Measurements from ENCODE around the gene TRPC4AP. TPM values are rescaled to one million over a fixed set of nuclear protein-coding genes. Genes with fewer than 3 reads are reported as not detected.

The TRPC4AP gene
- total RNA-seq, 1 donor from 2014 or later: 54.1 TPM

- Histone ChIP-seq H3K27ac (no peak overlapping the region), H3K4me3 (no peak overlapping the region), H3K36me3 (peaks cover 0 to 1% of the 10 kb centered on the region in 2 donors), H3K27me3 (no peaks in the 10 kb centered on the region), H3K4me1 (no peaks in the 10 kb centered on the region), H3K9me3 (no peaks in the 10 kb centered on the region)
- intact Hi-C loops (cut with DNase I): no loop called here
- DNase-seq (ENCODE audit: low spot score in 2 of 2): no peak
- TF ChIP-seq, protein P1, sequence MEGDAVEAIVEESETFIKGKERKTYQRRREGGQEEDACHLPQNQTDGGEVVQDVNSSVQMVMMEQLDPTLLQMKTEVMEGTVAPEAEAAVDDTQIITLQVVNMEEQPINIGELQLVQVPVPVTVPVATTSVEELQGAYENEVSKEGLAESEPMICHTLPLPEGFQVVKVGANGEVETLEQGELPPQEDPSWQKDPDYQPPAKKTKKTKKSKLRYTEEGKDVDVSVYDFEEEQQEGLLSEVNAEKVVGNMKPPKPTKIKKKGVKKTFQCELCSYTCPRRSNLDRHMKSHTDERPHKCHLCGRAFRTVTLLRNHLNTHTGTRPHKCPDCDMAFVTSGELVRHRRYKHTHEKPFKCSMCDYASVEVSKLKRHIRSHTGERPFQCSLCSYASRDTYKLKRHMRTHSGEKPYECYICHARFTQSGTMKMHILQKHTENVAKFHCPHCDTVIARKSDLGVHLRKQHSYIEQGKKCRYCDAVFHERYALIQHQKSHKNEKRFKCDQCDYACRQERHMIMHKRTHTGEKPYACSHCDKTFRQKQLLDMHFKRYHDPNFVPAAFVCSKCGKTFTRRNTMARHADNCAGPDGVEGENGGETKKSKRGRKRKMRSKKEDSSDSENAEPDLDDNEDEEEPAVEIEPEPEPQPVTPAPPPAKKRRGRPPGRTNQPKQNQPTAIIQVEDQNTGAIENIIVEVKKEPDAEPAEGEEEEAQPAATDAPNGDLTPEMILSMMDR (IDR thresholded peaks at IDR 0.05): no peak
Measured at GRCh38 chr20:35062478-35062877, 30.1 kb downstream of the TRPC4AP start.

DNA sequence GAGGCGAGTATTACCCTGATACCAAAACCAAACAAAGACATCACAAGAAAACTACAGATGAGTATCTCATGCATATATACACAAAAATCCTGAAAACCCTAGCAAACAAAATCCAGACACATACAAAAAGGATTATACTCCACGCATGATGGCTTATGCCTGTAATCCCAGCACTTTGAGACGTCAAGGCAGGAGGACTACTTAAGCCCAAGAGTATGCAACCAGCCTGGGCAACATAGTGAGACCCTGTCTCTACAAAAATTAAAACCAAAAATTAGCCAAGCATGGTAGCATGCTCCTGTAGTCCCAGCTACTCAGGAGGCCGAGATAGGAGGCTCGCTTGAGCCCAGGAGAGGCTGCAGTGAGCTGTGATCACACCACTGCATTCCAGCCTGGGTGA lies 32.4 kb downstream of the TRPC4AP start:
- Histone ChIP-seq H3K9me3 (no peaks in the 10 kb centered on the region), H3K4me3 (no peak overlapping the region), H3K36me3 (no peaks in the 10 kb centered on the region), H3K27me3 (no peaks in the 10 kb centered on the region), H3K27ac (no peak overlapping the region), H3K4me1 (peaks cover 3 to 4% of the 10 kb centered on the region in 2 donors)
- TF ChIP-seq, protein P1 (IDR thresholded peaks at IDR 0.05): no peak
- DNase-seq (ENCODE audit: low spot score in 2 of 2): no peak
- intact Hi-C loops (cut with DNase I): no loop called here

DNA sequence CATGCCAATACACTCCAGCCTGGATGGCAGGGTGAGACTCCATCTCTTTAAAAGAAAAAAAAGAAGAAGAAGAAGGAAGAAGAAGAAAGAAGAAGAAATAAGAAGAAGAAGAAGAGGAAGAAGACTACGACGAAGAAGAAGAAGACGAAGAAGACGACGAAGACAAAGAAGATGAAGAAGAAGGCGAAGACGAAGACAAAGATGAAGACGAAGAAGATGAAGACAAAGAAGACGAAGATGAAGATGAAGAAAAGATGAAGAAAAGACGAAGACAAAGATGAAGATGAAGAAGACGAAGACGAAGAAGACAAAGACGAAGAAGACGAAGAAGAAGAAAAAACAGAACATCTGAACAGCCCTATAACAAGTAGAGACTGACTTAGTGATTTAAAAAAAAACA lies 33.0 kb downstream of the TRPC4AP start:
- TF ChIP-seq, protein P1 (IDR thresholded peaks at IDR 0.05): no peak
- no peak for DNase-seq (ENCODE audit: low spot score in 2 of 2)
- Histone ChIP-seq H3K27me3 (no peaks in the 10 kb centered on the region), H3K27ac (no peak overlapping the region), H3K4me3 (no peak overlapping the region), H3K4me1 (peaks cover 3 to 10% of the 10 kb centered on the region in 2 donors), H3K36me3 (no peaks in the 10 kb centered on the region), H3K9me3 (no peaks in the 10 kb centered on the region)
- intact Hi-C loops (cut with DNase I): no loop called here

DNA sequence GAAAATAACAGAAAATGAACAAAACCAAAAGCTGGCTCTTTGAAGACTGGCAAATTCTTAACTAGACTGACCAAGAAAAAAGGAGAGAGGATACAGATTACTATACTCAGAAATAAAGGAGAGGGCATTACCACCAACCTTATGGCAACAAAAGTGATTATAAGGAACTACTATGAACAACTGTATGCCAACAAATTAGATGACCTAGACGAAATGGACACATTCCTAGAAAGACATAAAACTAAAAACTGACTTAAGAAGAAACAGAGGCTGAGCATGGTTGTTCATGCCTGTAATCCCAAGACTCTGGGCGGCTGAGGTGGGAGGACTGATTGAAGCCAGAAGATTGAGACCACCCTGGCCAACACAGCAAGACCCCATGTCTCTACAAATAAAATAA lies 33.5 kb downstream of the TRPC4AP start:
- H3K27me3 ChIP-seq: no peaks in the 10 kb centered on the region
- H3K9me3 ChIP-seq: no peaks in the 10 kb centered on the region
- DNase-seq (ENCODE audit: low spot score in 2 of 2): no peak
- H3K27ac ChIP-seq: no peak overlapping the region
- no peaks in the 10 kb centered on the region for H3K36me3 ChIP-seq
- intact Hi-C loops (cut with DNase I): no loop called here
- H3K4me1 ChIP-seq: peaks cover 3 to 14% of the 10 kb centered on the region in 2 donors
- no peak overlapping the region for H3K4me3 ChIP-seq
- TF ChIP-seq, protein P1 (IDR thresholded peaks at IDR 0.05): no peak

GRCh38 chr20:35055445-35056276 lies 36.9 kb downstream of the TRPC4AP start:
- Histone ChIP-seq H3K36me3 (peaks cover 0 to 3% of the 10 kb centered on the region in 2 donors), H3K27ac (peak overlapping the region; percentile 60 to 70), H3K4me1 (peaks cover 3 to 29% of the 10 kb centered on the region in 2 donors), H3K4me3 (peak overlapping the region in 1 of 2 donors; percentile 29), H3K27me3 (no peaks in the 10 kb centered on the region), H3K9me3 (no peaks in the 10 kb centered on the region)
- peak in 1 of 2 donors; percentile 76 for DNase-seq (ENCODE audit: low spot score in 2 of 2)
- intact Hi-C loops (cut with DNase I): loop anchor here (2.0 kb wide), 1 partner anchor 37 kb away; the partner anchor contains the start of gene TRPC4AP
- TF ChIP-seq, protein P1 (IDR thresholded peaks at IDR 0.05): no peak

Measured in ascending aorta (tissue), 2 donors.